Ectodermal cell (in vitro differentiated cells): ENCODE data around the gene PRKAG3.
"Not testable (repeated sequence)": the region's sequence is repeated elsewhere in the genome, so short reads cannot be mapped to it uniquely, and the experiment has no call there.

Experiments used
- H3K27ac ChIP-seq: 2 replicates; pipeline ENCODE4 v1.7.0; 2013; ENCODE audit warnings: mild to moderate bottlenecking, low read depth, low read length; ENCODE audit not compliant: insufficient read depth, poor library complexity, severe bottlenecking
- H3K27me3 ChIP-seq: 2 replicates; pipeline ENCODE4 v1.7.0; 2013; ENCODE audit warnings: mild to moderate bottlenecking, low read length; ENCODE audit not compliant: insufficient read depth, control insufficient read depth, poor library complexity, severe bottlenecking
- H3K36me3 ChIP-seq: one replicate; pipeline ENCODE4 v1.7.0; 2013; ENCODE audit warnings: low read length; ENCODE audit not compliant: control insufficient read depth, insufficient read depth
- H3K4me1 ChIP-seq: one replicate; pipeline ENCODE4 v1.7.0; 2013; ENCODE audit warnings: low read length; ENCODE audit not compliant: control insufficient read depth, insufficient read depth
- H3K4me3 ChIP-seq: 2 replicates; pipeline ENCODE4 v1.7.0; 2013; ENCODE audit warnings: low read depth, low read length, control low read depth; ENCODE audit not compliant: insufficient read depth
- H3K9me3 ChIP-seq: 2 replicates; pipeline ENCODE4 v1.7.0; 2013; ENCODE audit warnings: mild to moderate bottlenecking, low read length, moderate library complexity; ENCODE audit not compliant: control insufficient read depth
- WGBS, 2 experiments: methylation state at CpG; one replicate each; pipeline ENCODE4 v1.1.7; 2013; ENCODE audit warnings: missing lambda C conversion rate in 2 of 2; 5-methylcytosine and 5-hydroxymethylcytosine counted together

The PRKAG3 gene

DNA sequence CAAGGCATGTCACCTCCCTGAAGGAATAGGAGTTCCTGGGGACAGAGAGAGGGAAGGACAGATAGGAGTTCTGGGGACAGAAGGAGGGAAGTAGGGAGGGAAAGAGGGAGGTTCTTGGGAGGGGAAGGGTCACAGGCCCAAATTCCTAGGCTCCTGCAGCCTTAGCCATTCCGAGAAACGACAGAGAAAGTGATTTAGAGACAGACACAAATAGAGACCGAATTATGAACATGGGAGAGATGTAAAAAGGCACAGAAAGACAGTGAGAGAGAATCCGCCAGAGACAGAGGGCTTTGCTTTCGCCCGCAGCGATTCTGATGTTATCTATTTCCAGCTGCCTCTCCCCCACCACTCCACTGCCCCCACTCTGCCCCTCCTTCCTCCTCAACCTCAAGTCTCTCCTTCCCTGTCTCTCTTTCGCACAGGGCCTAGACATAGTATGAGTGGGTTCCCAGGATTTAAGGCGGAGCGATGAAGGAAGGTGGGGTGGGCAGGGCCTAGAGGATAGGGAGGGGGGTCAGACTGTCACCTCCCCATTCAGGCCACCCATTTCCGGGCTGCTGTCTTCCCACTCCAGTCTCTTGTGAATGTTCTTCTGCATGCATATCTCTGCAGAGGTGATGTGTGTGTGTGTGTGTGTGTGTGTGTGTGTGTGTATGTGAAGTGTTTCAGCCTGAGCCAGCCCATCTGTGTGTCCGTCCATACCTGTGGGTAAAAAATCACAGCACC is 24.7 kb upstream of the PRKAG3 start:
- WGBS, 2 experiments, result 49 to 50% methylated on average over 12 of the region's 12 CpGs
- H3K9me3 ChIP-seq, result no peaks in the 10 kb centered on the region
- H3K4me1 ChIP-seq, result peaks cover 34% of the 10 kb centered on the region
- H3K36me3 ChIP-seq, result no peaks in the 10 kb centered on the region
- no peak overlapping the region for H3K27ac ChIP-seq
- peaks cover 86% of the 10 kb centered on the region for H3K27me3 ChIP-seq
- H3K4me3 ChIP-seq, result no peak overlapping the region

DNA sequence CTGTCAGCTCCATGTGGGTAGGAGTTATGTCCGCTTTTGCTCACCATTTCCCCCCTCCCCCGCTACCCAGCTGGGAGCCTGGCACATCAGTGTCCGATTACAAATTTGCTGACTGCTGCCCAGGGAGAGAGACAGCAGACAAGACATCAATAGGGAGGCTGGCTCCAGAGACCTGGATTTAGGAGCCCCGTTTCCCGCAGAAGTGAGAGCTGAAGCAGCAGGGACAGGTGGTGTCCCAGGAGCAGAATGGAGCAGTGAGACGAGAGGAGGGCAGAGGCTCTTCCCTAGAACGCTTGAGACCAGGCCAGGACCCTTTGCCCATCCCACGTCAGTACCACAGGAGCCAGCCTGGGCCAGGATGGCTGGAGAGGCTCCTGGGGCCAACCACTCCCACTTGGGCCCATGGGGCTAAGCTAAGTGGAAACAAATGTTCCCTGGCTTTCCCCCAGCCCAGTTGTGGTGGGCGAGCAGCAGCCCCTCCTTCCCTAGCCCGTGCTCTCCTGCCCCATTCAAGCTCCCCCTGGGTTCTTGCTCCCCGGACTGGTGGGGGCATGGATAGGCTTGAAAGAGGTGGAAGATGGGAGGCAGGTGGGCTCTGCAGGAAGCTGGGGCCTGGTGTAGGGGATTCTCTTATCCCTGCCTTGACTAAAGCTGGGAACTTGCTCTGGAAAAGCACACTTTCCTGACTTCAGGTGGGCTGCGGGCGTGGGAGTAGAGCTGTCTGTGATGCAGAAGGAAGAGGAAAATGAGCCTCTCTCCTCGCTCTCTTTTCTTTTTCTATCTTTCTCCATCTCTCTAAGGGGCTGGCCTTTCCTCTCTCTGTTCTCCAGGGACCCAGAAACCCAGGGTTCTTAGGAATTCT is 23.9 kb upstream of the PRKAG3 start:
- H3K4me1 ChIP-seq, result peaks cover 34% of the 10 kb centered on the region
- H3K36me3 ChIP-seq, result no peaks in the 10 kb centered on the region
- no peaks in the 10 kb centered on the region for H3K9me3 ChIP-seq
- 52 to 62% methylated on average over 13 to 14 of the region's 14 CpGs for WGBS, 2 experiments
- no peak overlapping the region for H3K27ac ChIP-seq
- H3K4me3 ChIP-seq, result no peak overlapping the region
- H3K27me3 ChIP-seq, result peaks cover 84% of the 10 kb centered on the region

DNA sequence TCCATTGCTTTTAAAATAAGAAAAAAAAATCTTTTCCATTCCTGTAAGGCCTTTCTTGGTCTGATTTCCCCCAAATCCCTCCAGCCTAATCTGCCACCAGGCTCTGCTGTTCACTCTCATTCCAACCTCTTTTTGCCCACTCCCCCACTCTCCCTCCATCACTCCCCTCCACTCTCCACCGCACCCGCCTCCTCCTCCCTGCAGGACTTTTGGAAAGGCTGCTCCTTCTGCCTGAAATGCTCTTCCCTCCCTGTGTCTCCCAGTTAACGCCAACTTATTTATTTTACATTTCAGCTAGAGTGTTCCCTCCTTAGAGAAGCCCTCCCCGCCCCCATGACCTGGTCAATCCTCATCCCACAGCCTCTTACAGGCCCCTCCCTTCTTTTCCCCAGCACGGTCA is 23.3 kb upstream of the PRKAG3 start:
- WGBS, 2 experiments, result 55 to 65% methylated on average over 4 of the region's 5 CpGs
- Histone ChIP-seq H3K9me3 (no peaks in the 10 kb centered on the region), H3K4me3 (no peak overlapping the region), H3K27ac (no peak overlapping the region), H3K27me3 (peaks cover 77% of the 10 kb centered on the region), H3K36me3 (no peaks in the 10 kb centered on the region), H3K4me1 (peaks cover 29% of the 10 kb centered on the region)

DNA sequence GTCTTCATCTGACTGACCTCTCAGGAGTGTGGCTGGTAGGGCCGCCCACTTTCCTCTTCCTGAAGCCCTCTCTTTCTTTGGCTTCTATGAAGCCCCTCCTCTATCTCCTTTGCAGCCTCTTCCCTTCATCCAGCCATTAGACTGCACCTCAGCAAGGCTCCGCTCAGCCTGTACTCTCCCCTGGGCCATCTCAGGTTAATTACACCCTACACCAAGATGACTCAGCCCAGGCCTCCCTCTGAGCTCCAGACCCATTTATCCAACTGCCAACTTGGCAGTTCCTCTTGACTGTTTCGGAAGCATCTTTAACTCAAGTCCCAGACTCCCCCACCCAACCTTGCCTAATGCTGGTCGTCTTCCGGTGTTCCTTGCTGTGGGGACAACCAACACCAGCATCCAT is 22.2 kb upstream of the PRKAG3 start:
- Histone ChIP-seq H3K27ac (no peak overlapping the region), H3K4me3 (no peak overlapping the region), H3K4me1 (peaks cover 26% of the 10 kb centered on the region), H3K27me3 (peaks cover 66% of the 10 kb centered on the region), H3K9me3 (no peaks in the 10 kb centered on the region), H3K36me3 (no peaks in the 10 kb centered on the region)
- WGBS, 2 experiments, result 63 to 68% methylated on average over 5 of the region's 5 CpGs

DNA sequence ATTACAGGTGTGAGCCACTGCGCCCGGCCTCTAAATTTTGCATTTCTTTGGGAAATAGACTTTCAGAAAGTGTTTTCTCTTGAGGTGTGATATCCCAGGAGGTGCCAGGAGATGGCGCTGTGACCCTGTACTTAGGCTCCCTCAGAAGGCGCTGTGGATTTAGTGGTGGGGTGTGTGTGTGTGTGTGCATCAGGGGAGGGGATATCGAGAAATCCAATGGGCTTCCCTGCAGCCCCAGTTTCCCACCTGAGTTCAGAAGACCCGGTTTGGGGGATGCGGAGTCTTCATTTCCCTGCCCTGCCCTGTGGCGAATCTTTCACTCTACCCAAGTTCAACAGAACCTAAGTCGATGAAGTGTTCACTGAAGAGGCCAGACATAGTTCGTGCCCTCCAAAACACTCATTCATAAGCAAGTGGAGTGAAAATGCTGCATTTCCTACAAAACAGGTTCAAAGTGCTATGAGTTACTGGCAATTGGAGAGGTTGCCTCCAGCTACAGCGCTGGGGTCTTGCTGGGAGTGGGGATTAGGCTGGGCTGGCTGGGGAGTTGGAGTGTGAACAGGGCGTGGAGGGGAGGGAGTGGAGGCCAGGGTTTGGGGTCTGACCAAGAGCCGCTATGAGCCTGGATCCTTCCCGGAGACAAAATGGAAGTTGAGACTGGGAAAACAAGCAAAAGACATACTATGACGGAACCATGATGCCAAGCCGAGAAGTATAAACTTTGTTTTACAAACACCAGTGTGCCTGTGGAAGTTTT is 21.5 kb upstream of the PRKAG3 start:
- no peaks in the 10 kb centered on the region for H3K36me3 ChIP-seq
- H3K27ac ChIP-seq, result no peak overlapping the region
- whole genome bisulfite sequencing, 2 experiments, result 46 to 49% methylated on average over 16 of the region's 16 CpGs
- peaks cover 63% of the 10 kb centered on the region for H3K27me3 ChIP-seq
- H3K4me1 ChIP-seq, result peaks cover 21% of the 10 kb centered on the region
- no peak overlapping the region for H3K4me3 ChIP-seq
- no peaks in the 10 kb centered on the region for H3K9me3 ChIP-seq

DNA sequence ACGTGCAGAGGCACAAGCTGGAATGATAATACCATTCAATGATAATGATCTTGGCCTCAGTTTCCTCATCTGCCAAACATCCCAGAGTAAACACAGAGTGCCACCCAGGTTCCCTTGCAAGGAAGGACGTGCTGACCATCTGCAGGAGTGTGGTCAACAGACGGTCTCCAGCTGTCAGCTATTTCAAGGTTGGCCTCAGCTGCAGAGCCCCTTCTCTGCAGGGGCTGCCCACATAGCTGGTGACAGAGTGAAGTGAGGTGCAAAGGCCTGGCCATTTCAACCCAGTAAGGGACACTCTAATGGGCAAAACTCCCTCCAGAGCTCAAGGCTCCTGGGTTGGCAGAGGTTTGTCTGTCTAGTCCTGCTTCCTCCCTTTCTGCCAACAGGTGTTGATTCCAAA is 19.7 kb upstream of the PRKAG3 start:
- H3K27ac ChIP-seq, result no peak overlapping the region
- no peaks in the 10 kb centered on the region for H3K9me3 ChIP-seq
- no peaks in the 10 kb centered on the region for H3K36me3 ChIP-seq
- peaks cover 45% of the 10 kb centered on the region for H3K27me3 ChIP-seq
- H3K4me1 ChIP-seq, result peaks cover 13% of the 10 kb centered on the region
- no peak overlapping the region for H3K4me3 ChIP-seq
- 72 to 75% methylated on average over 3 of the region's 3 CpGs for WGBS, 2 experiments

DNA sequence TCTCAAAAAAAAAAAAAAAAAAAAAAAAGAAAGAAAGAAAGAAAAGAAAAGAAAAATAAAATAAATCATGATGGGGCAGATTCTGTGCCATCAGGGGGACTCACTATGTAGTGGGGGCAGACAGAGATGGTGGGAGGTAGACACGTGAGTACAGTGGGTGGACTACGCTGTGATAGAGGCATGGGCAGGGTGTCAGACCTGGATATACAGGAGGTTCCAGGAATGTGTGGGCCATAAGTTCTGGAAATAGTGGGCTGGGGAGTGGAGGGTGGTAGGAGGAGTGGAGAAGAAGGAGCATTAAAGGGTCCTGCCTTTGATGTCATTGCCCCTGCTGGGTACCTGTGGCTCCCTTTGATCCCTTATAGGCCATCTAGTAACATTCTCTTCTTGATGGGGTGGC is 19.2 kb upstream of the PRKAG3 start:
- H3K4me1 ChIP-seq, result peaks cover 13% of the 10 kb centered on the region
- 87 to 90% methylated on average over 2 of the region's 2 CpGs for WGBS, 2 experiments
- no peaks in the 10 kb centered on the region for H3K36me3 ChIP-seq
- H3K27me3 ChIP-seq, result peaks cover 40% of the 10 kb centered on the region
- H3K9me3 ChIP-seq, result no peaks in the 10 kb centered on the region
- H3K27ac ChIP-seq, result no peak overlapping the region
- H3K4me3 ChIP-seq, result no peak overlapping the region

DNA sequence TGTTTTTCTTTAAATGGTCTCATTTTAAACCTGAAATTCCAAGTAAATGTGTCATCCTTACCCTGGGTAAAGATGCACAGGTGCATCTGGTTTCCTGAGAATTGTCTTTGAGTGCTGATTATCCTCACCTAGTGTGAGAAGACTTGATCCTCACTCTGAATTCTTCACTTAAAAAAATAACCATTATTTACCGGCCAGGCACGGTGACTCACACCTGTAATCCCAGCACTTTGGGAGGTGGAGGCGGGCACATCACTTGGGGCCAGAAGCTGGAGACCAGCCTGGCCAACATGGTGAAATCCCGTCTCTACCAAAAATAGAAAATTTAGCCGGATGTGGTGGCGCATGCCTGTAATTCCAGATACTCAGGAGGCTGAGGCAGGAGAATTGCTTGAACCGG is 18.1 kb upstream of the PRKAG3 start:
- peaks cover 6% of the 10 kb centered on the region for H3K4me1 ChIP-seq
- H3K9me3 ChIP-seq, result no peaks in the 10 kb centered on the region
- H3K36me3 ChIP-seq, result no peaks in the 10 kb centered on the region
- WGBS, 2 experiments, result 70 to 79% methylated on average over 7 of the region's 7 CpGs
- no peak overlapping the region for H3K27ac ChIP-seq
- peaks cover 29% of the 10 kb centered on the region for H3K27me3 ChIP-seq
- no peak overlapping the region for H3K4me3 ChIP-seq

DNA sequence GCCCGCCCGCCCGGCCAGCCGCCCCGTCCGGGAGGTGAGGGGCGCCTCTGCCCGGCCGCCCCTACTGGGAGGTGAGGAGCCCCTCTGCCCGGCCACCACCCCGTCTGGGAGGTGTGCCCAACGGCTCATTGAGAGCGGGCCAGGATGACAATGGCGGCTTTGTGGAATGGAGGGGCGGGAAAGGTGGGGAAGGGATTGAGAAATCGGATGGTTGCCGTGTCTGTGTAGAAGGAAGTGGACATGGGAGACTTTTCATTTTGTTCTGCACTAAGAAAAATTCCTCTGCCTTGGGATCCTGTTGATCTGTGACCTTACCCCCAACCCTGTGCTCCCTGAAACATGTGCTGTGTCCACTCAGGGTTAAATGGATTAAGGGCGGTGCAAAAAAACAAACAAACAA is 15.4 kb upstream of the PRKAG3 start:
- not testable (repeated sequence) for H3K9me3 ChIP-seq, H3K4me1 ChIP-seq, H3K27ac ChIP-seq, H3K36me3 ChIP-seq, H3K4me3 ChIP-seq
- 93% methylated on average over 17 of the region's 18 CpGs for WGBS, 2 experiments
- H3K27me3 ChIP-seq, result peaks cover 11% of the 10 kb centered on the region

DNA sequence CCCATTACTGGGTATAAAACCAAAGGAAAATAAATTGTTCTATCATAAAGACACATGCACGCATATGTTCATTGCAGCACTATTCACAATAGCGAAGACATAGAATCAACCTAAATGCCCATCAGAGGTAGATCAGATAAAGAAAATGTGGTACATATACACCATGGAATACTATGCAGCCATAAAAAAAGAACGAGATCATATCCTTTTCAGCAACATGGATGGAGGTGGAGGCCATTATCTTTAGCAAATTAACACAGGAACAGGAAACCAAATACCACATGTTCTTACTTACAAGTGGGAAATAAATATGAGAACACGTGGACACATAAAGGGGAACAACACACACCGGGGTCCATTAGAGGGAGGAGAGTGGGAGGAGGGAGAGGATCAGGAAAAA is 12.7 kb upstream of the PRKAG3 start:
- H3K36me3 ChIP-seq, H3K27me3 ChIP-seq, H3K9me3 ChIP-seq, H3K27ac ChIP-seq, H3K4me3 ChIP-seq, H3K4me1 ChIP-seq: not testable (repeated sequence)
- WGBS, 2 experiments, result 84 to 89% methylated on average over 4 to 5 of the region's 5 CpGs
